Heart right ventricle (tissue), 16 donors: ENCODE measurements around the gene OXTR. TPM values are rescaled to one million over a fixed set of nuclear protein-coding genes. Genes with fewer than 3 reads are reported as not detected.
A peak's percentile ranks its signal among the peaks of the same experiment; 100 is the strongest.

Experiments used
- ATAC-seq, 8 donors: fragments of 200-7000 bp; cut with Tn5 transposase; one replicate each; pipeline ENCODE4 v1.9.1; 2020; ENCODE audit warnings: mild to moderate bottlenecking in 8 of 8, moderate library complexity in 8 of 8, moderate number of reproducible peaks in 1 of 8
- DNase-seq, 2 donors: peaks; one replicate each; pipeline ENCODE4 v3.0.0-alpha.2; 2020
- H3K27ac ChIP-seq, 10 donors: fragments of 200-600 bp; sonication (generic) in 2 of 10; one replicate each; pipeline versions ENCODE4 v1.5.0 to v1.8.0; 2020 to 2022; ENCODE audit warnings: mild to moderate bottlenecking in 3 of 10
- H3K27me3 ChIP-seq, 7 donors: fragments of 200-600 bp; one replicate each; pipeline ENCODE4 v1.8.0; 2021 to 2022; ENCODE audit warnings: mild to moderate bottlenecking in 2 of 7
- H3K36me3 ChIP-seq, 9 donors: fragments of 200-600 bp; sonication (generic) in 1 of 9; one replicate each; pipeline versions ENCODE4 v1.5.0 to v1.8.0; 2020 to 2022; ENCODE audit warnings: mild to moderate bottlenecking in 2 of 9
- H3K4me1 ChIP-seq, 9 donors: fragments of 200-600 bp; sonication (generic) in 1 of 9; one replicate each; pipeline versions ENCODE4 v1.5.0 to v1.8.0; 2020 to 2022; ENCODE audit warnings: mild to moderate bottlenecking in 4 of 9
- H3K4me3 ChIP-seq, 10 donors: fragments of 200-600 bp; sonication (generic) in 2 of 10; one replicate each; pipeline versions ENCODE4 v1.5.0 to v1.8.0; 2020 to 2022; ENCODE audit warnings: mild to moderate bottlenecking in 7 of 10, moderate library complexity in 2 of 10
- H3K9me3 ChIP-seq, 11 donors: fragments of 200-600 bp in 10 of 11; sonication (generic) in 2 of 11; one replicate each; pipeline versions ENCODE4 v1.5.0 to v1.8.0; 2013 to 2022; ENCODE audit warnings: mild to moderate bottlenecking in 2 of 11, control low read depth in 1 of 11, moderate library complexity in 1 of 11
- WGBS, 2 donors: extraction: QIAGEN DNeasy Blood & Tissue Kit; methylation state at CpG; one replicate each; pipeline ENCODE4 v1.1.7; 2013; ENCODE audit warnings: inconsistent platforms in 1 of 2; 5-methylcytosine and 5-hydroxymethylcytosine counted together
- intact Hi-C, 10 donors: fragments of 100-400 bp; cut with DNase I; formaldehyde crosslinking; loops; one replicate each; pipeline versions ENCODE4 v1.11.1 to v1.14.2; 2022
- polyA plus RNA-seq, 2 donors: library from polyadenylated mRNA; stranded (reverse); fragments of 200-250 nt; gene quantifications; one replicate each; pipeline ENCODE4 v1.2.3, GENCODE V29; 2013
- total RNA-seq, 10 donors: library from RNA; stranded (reverse); fragmentation: NEBNext Ultra II Directional in 3 of 10; extraction: Animal tissue kit (Norgen Biotek cat#: 25700) in 3 of 10; gene quantifications; one replicate each; pipeline versions ENCODE4 v1.2.1 to v1.2.4, GENCODE V29; 2021 to 2023
- TF ChIP-seq, protein P1 (sequence below), 9 donors: fragments of 200-600 bp; sonication (generic) in 2 of 9; IDR thresholded peaks; one replicate each; pipeline versions ENCODE4 v1.5.0 to v1.8.0; 2021 to 2022; ENCODE audit warnings: antibody characterized with exemption in 9 of 9, mild to moderate bottlenecking in 5 of 9, moderate library complexity in 1 of 9
- donor health status: Arrhythmogenic right ventricular cardiomyopathy.
- donor health status: ischemic (EF 13 %, LVEDD 7.1; RV severe dilation, severe dysfunction).
- donor health status: healthy with polysubstance abuse.
- donor health status: DM: no; HTN: yes; CAD: no.
- donor health status: DM: no; HTN: no; CAD: no.
- donor health status: ischemic (EF 25% LVEDD 6.9; RV normal size, moderate dysfunction).
- donor health status: ischemic (EF 25% LVEDD 5.7; RV mildly dilated, moderate dysfunction).
- donor health status: healthy.
- donor health status: DM: yes; HTN: yes; CAD: no.
- donor health status: Ischemic cardiomyopathy.
- donor health status: ischemic (EF 35%, LVEDD 5.7; RV mildly dilated, moderate dysfunction).
- donor health status: nonischemic (EF 11% LVEDD 7.7; RV severe dilation, severe dysfunction).
- donor health status: DM: yes; HTN: yes; CAD: no.
- donor health status: PGD.
- donor health status: ischemic (EF 29% LVEDD 5.4; RV normal size, mild dysfunction).
- donor health status: nonischemic (EF 23%, LVEDD 6.1; RV moderate dilation, normal function).

The OXTR gene
- total and polyA plus RNA-seq, 12 donors, result 0.12 to 0.49 (median 0.21) TPM; not detected in 2

- ATAC-seq (no peak), DNase-seq (no peak)
- intact Hi-C loops, result loop anchor here in 1 of 10 donors (10.0 kb wide), 1 partner anchor 73 kb away; no protein-coding TSS in a partner anchor
- H3K27me3 ChIP-seq, result no peaks in the 10 kb centered on the region
- H3K27ac ChIP-seq, result no peak overlapping the region
- H3K9me3 ChIP-seq, result no peaks in the 10 kb centered on the region
- no peak overlapping the region for H3K4me3 ChIP-seq
- peaks cover 0 to 48% (median 24%) of the 10 kb centered on the region in 9 donors for H3K4me1 ChIP-seq
- no peaks in the 10 kb centered on the region for H3K36me3 ChIP-seq
- TF ChIP-seq, protein P1, sequence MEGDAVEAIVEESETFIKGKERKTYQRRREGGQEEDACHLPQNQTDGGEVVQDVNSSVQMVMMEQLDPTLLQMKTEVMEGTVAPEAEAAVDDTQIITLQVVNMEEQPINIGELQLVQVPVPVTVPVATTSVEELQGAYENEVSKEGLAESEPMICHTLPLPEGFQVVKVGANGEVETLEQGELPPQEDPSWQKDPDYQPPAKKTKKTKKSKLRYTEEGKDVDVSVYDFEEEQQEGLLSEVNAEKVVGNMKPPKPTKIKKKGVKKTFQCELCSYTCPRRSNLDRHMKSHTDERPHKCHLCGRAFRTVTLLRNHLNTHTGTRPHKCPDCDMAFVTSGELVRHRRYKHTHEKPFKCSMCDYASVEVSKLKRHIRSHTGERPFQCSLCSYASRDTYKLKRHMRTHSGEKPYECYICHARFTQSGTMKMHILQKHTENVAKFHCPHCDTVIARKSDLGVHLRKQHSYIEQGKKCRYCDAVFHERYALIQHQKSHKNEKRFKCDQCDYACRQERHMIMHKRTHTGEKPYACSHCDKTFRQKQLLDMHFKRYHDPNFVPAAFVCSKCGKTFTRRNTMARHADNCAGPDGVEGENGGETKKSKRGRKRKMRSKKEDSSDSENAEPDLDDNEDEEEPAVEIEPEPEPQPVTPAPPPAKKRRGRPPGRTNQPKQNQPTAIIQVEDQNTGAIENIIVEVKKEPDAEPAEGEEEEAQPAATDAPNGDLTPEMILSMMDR (IDR thresholded peaks at IDR 0.05), result no peak
These were observed 31.6 kb downstream of the OXTR start for GRCh38 chr3:8737823-8738222.

GRCh38 chr3:8737301-8737700 is 32.1 kb downstream of the OXTR start:
- no peak for ATAC-seq
- H3K9me3 ChIP-seq, result no peaks in the 10 kb centered on the region
- H3K36me3 ChIP-seq, result no peaks in the 10 kb centered on the region
- TF ChIP-seq, protein P1 (IDR thresholded peaks at IDR 0.05), result no peak
- DNase-seq, result no peak
- no peaks in the 10 kb centered on the region for H3K27me3 ChIP-seq
- intact Hi-C loops, result loop anchor here in 1 of 10 donors (10.0 kb wide), 1 partner anchor 72 kb away; no protein-coding TSS in a partner anchor
- H3K4me3 ChIP-seq, result no peak overlapping the region
- no peak overlapping the region for H3K27ac ChIP-seq
- peaks cover 0 to 45% (median 24%) of the 10 kb centered on the region in 9 donors for H3K4me1 ChIP-seq
- WGBS, 2 donors, result 92 to 94% methylated on average over 4 of the region's 4 CpGs

GRCh38 chr3:8736436-8736835 is 33.0 kb downstream of the OXTR start:
- no peaks in the 10 kb centered on the region for H3K27me3 ChIP-seq
- intact Hi-C loops, result loop anchor here in 1 of 10 donors (10.0 kb wide), 1 partner anchor 72 kb away; no protein-coding TSS in a partner anchor
- H3K4me3 ChIP-seq, result no peak overlapping the region
- H3K27ac ChIP-seq, result no peak overlapping the region
- TF ChIP-seq, protein P1 (IDR thresholded peaks at IDR 0.05), result no peak
- H3K36me3 ChIP-seq, result no peaks in the 10 kb centered on the region
- no peak for DNase-seq
- 90 to 93% methylated on average over 11 of the region's 11 CpGs for WGBS, 2 donors
- peaks cover 0 to 36% (median 19%) of the 10 kb centered on the region in 9 donors for H3K4me1 ChIP-seq
- H3K9me3 ChIP-seq, result no peaks in the 10 kb centered on the region
- ATAC-seq, result no peak

- Histone ChIP-seq H3K27me3 (no peaks in the 10 kb centered on the region), H3K4me1 (peaks cover 0 to 21% (median 8%) of the 10 kb centered on the region in 9 donors), H3K4me3 (peak overlapping the region in 9 of 10 donors; percentile 34 to 55 (median 49)), H3K9me3 (no peaks in the 10 kb centered on the region), H3K36me3 (no peaks in the 10 kb centered on the region), H3K27ac (peak overlapping the region in 6 of 10 donors; percentile 82 to 90 (median 86))
- WGBS, 2 donors, result 83 to 96% methylated on average over 1 of the region's 1 CpG
- DNase-seq (no peak), ATAC-seq (no peak)
- intact Hi-C loops, result loop anchor here in 2 of 10 donors (5.0 to 10.0 kb wide), 2 partner anchors 70 to 73 kb away; no protein-coding TSS in a partner anchor
- TF ChIP-seq, protein P1 (IDR thresholded peaks at IDR 0.05), result no peak
These were observed 34.5 kb downstream of the OXTR start for GRCh38 chr3:8734908-8735307.
